ENCODE data around the gene LAD1.

Gene LAD1

GRCh38 chr1:201393076-201393475 lies 6.0 kb downstream of the LAD1 start:
- DNase-seq (ENCODE audit: insufficient read length, low spot score): no peak
- TF ChIP-seq, protein P1, sequence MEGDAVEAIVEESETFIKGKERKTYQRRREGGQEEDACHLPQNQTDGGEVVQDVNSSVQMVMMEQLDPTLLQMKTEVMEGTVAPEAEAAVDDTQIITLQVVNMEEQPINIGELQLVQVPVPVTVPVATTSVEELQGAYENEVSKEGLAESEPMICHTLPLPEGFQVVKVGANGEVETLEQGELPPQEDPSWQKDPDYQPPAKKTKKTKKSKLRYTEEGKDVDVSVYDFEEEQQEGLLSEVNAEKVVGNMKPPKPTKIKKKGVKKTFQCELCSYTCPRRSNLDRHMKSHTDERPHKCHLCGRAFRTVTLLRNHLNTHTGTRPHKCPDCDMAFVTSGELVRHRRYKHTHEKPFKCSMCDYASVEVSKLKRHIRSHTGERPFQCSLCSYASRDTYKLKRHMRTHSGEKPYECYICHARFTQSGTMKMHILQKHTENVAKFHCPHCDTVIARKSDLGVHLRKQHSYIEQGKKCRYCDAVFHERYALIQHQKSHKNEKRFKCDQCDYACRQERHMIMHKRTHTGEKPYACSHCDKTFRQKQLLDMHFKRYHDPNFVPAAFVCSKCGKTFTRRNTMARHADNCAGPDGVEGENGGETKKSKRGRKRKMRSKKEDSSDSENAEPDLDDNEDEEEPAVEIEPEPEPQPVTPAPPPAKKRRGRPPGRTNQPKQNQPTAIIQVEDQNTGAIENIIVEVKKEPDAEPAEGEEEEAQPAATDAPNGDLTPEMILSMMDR (IDR thresholded peaks at IDR 0.05; ENCODE audit: insufficient read depth, missing control alignments): no peak
- FAIRE-seq: no peak

DNA sequence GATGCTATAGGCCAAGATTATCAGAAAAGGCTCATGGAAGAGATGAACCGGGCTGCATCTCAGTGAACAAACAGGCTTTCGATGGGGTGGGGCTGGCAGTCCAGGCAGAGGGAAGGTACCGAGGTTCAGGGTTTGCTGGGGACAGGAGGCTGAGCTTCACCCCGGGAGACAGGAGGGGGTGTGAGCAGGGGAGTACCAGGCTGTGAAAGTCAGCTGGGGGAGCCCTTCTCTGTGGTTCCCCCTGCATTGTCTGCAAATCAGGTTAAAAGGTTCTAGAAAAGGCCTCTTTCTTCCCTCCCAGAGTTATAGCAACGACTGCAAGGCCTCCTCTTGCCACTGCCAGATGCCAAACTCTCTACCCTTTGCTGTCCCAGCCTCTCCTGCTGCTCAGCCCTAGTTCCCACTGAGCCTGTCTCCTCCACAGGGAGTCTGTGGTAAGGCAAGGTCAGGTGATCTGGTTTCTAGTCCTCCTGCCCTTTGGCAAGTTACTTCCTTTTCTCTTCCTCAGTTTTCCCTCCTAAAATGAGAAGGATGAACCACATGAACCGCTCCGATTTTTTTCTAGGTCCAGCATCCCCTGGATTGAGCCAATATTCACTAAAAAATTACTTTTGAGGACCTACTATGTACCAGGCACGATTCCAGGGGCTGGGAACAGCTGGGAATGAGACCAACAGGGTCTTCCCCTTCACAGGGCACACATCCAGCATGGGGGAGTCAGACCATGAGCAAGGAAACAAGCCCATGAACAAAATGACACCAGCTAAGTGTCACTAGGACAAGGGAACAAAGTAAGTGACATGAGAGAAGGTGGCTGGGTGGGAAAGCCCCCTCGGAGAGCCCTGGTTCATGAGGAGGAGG lies 7.2 kb downstream of the LAD1 start:
- FAIRE-seq: no peak
- TF ChIP-seq, protein P1 (IDR thresholded peaks at IDR 0.05; ENCODE audit: insufficient read depth, missing control alignments): no peak
- no peak for DNase-seq (ENCODE audit: insufficient read length, low spot score)

GRCh38 chr1:201391225-201391624 lies 7.9 kb downstream of the LAD1 start:
- no peak for DNase-seq (ENCODE audit: insufficient read length, low spot score)
- FAIRE-seq: no peak
- TF ChIP-seq, protein P1 (IDR thresholded peaks at IDR 0.05; ENCODE audit: insufficient read depth, missing control alignments): no peak

GRCh38 chr1:201389051-201389450 lies 10.1 kb downstream of the LAD1 start:
- DNase-seq (ENCODE audit: insufficient read length, low spot score) (no peak), FAIRE-seq (no peak)
- TF ChIP-seq, protein P1 (IDR thresholded peaks at IDR 0.05; ENCODE audit: insufficient read depth, missing control alignments): no peak

GRCh38 chr1:201386208-201386607 lies 12.9 kb downstream of the LAD1 start:
- DNase-seq (ENCODE audit: insufficient read length, low spot score) (no peak), FAIRE-seq (no peak)
- TF ChIP-seq, protein P1 (IDR thresholded peaks at IDR 0.05; ENCODE audit: insufficient read depth, missing control alignments): no peak

DNA sequence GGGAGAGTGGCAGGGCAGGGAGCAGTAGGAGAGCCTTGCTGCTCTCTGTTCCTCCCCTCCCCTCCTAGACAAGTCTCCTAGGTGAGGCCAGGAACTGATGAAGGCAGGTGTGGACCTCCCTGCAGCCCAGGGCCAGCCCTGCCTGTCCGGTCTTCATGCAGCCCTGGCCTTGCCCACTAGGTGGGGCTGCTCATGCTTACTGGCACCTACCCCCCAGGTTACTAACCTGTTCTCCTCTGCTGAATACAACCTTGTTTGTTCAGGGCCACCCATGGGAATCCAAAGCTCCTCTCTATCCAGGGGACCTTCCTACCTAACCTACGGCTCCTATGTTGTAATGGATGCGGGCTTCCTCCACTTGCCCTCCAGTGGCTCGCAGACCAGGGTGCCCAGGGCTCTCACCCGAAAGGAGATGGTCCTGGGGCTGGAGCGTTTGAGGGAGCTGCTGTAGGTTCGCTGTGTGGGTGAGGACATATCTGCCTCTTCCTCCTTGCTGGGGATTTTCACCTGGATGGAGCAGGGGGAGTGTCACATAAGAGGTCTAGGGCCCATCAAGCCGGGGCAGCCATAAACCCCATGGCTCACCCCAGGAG lies 13.7 kb downstream of the LAD1 start:
- FAIRE-seq: no peak

More for the DNA sequence above, 13.7 kb downstream of the LAD1 start:
- DNase-seq (ENCODE audit: insufficient read length, low spot score): peak; percentile 86
- TF ChIP-seq, protein P1 (IDR thresholded peaks at IDR 0.05; ENCODE audit: insufficient read depth, missing control alignments): peak; percentile 68

All from D721Med (cell line).